ENCODE results near the gene CGB7.

Gene CGB7

DNA sequence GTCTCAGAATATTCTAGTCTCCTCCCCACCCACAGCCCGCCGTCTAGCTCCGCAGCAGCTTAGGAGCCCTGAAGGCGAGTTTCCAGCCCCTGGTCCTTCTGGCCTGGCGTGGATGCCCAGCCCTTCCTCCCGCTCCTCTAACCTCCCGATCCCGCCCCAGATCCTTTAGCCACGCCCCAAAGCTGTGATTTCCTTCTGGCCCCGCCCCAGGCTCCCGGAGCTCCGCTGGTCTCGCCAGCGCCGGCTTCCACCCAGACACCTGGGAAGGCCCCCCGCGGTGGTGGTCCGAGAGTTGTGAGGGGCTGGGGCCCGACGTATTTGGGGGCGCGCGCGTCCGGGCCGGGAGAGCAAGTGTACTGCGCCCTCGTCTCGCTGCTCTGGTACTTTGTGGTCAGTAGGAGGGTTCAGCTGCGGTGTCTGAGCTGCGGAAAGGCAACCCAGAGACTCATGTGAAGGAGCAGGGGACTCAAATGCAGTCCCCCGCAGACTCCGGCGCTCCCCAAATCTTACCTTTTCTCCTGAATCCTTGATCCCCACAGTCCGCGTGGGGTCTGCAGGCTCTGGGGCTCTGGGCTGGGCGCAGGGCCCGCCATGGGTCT, at the start of gene CGB7:
Gene CGB7, minus strand, starts transcription at position 114 of the 599 bp plus-strand sequence. CDS start 2,374 bp downstream, outside the sequence.
- no peak for DNase-seq (ENCODE audit: low spot score)

DNA sequence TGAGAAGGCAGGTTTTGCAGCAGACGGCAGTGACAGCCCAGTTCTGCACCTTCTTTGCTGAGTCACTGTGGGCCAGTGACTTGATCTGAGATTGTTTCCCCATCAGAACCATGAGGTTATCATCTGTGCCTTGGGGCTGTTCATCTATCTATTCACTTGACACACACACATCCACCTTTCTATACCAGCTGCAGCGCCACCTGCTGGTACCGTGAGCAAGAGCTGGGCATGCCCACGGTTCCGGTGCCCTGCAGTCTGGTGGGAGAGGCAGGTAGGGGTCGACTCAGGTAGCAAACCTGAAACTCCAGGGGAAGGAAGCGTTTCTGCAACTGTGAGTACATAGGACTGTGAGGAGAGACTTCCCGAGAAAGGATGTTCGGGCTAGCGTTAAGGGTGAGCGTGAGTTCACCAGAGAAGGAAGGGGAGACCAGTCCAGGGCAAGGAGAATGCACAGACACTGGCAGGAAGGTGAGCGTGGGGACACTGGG, 49.1 kb upstream of the CGB7 start:
- DNase-seq (ENCODE audit: low spot score) = peak; percentile 36

DNA sequence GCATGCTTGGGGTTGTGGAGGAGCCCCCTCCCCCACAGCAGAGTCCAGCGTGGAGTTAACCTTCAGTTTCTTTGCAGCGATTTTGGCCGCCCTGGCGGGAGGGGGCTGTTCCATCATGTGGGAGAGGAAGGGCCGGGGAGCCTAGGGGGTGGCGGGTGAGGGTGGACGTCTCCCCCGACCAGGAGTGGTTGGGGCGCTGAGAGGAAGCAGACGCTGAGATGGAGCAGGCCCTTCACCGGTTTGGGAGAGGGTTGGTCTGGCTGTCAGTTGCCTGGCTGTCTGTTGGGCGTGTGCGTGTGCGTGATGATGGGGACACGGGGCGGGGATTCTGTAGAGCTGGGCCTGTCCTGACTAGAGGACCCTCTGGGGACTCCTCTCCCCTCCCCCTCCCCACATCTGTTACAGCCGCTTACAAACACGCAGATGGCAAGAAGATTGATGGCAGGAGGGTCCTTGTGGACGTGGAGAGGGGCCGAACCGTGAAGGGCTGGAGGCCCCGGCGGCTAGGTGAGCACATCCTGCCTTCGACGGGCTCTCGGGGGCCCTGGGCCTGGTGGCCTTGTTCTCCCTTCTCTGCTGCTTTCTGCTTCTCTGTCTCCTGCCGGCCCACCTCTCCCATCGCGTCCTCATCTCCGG, 46.8 kb upstream of the CGB7 start:
- no peak for DNase-seq (ENCODE audit: low spot score)

DNA sequence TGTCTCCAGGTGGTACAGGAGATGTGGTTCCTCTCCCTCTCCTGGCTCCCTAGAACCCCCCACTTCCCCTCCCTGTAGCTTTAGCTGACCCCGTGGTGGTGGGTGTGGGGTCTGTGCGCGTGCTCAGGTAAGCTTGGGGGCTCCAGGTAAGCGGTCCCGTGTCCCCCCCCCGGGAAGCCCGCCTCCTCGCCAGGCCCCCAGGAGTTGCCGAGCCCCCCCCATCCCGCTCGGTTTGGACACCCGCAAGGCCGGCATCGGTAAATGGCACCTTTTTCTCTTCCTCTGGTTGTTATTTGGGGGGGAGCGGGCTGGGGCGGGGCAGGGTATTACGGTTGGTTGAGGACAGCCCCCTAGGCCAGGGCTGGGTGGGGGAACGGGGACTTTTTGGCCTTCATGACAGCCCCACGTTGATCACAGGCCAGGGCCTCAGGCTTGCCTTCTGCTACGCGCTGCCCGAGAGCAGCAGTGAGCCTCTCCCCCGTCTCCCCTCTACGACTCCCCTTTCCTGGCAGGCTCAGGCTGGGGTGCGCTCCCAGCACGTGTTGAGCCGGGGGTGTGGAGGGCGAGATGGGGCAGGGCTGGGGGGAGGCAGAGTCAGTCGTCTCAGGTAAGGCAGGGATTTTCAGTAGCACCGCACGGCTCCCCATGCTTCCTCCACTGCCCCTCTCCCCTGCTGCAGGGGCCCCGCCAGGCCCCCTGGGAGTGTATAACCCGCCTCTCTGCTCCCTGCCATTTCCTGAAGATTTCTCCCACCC, 46.0 kb upstream of the CGB7 start:
- DNase-seq (ENCODE audit: low spot score) = no peak

DNA sequence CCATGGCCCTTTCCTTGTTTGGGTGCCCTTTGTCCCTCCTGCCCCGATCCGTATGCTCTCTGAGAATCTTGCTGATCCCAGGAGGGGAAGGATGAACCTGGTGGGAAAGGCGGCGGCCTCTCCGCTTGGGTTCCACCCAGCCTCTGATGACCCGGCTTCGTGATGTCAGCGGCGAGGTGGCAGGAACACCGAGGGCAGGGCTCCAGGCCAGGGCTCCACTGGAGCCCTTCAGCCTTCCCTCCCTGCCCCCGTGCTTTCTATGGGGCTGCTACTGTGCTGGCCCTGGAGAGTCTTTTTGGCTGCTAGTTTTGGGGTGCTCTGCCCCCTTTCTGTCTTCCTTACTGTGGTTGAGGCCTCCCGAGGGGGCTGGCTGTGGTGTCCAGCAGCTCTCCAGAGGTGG, 44.8 kb upstream of the CGB7 start:
- no peak for DNase-seq (ENCODE audit: low spot score)

DNA sequence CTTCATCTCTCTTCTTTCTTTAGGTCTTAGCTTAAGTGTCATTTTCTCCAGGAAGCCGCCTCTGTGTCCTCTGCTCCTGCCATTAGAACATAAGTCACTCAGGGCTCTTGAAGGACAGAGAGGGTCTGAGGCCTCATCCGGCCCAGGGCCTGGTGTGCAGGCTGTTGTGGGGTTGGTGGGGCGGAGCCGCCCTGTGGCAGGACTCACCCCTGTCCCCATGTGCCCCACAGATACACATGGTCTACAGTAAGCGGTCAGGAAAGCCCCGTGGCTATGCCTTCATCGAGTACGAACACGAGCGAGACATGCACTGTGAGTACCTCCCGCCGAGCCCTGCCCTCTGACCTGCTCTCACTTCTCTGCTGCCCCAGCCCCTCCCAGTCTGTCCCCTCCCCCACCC, 43.6 kb upstream of the CGB7 start:
- DNase-seq (ENCODE audit: low spot score) = no peak

DNA sequence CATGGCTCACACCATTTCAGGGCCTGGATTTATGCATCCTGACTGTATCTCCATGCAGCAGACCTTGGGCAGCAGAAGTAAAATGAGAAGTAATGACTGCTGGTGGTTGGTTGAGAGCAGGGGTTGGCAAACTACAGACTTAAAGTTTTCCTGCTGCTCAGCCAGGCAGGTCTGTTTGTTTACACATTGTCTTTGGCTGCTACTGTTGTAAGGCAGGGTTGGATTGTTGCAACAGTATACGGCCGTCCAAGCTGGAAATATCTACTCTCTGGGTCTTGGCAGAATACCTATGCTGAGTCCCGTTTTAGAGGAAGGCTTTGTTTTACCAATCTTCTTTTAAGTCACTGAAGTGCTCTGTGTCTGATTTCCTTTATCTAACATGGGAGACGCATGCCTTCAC, 41.2 kb upstream of the CGB7 start:
- no peak for DNase-seq (ENCODE audit: low spot score)

DNA sequence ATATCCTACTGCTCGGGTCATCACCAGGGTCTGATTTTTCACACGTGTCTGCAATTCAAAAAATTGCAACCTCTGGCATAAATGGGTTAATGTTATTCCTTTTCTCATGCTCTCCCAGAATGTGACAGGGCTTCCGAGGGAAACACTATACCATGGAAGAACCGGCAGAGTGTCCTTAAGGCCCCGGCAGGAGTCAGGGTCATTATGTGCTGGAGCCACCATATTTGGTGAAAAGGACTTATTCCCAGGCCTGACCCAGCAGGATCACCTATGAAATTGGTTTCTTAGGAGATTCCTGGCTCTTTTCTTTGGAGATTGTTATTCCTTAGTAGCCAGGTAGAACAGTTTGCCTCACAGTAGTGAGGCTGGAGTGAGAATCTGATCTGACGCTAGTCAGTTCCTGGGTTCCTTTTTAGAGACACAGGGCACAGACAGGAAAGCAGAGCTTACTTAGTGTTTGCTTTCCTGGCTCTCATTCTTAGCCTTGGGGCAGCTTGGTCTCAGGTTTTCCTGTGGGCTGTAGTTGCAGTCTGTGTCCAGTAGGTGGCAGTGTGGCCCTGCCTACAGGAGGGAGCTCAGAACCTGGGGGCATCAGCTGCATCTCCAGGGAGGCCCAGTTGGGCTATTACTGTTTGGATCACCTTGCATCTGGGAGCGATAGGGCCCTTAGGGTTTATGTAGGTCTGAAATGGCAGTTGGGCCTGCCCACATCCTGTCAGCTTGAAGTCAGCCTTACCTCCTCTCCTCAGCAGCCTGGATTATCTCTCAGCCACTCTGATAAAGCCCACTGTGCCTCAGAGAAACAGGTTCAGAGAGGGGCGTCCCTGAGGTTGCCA, 40.1 kb upstream of the CGB7 start:
- DNase-seq (ENCODE audit: low spot score) = peak; percentile 63

DNA sequence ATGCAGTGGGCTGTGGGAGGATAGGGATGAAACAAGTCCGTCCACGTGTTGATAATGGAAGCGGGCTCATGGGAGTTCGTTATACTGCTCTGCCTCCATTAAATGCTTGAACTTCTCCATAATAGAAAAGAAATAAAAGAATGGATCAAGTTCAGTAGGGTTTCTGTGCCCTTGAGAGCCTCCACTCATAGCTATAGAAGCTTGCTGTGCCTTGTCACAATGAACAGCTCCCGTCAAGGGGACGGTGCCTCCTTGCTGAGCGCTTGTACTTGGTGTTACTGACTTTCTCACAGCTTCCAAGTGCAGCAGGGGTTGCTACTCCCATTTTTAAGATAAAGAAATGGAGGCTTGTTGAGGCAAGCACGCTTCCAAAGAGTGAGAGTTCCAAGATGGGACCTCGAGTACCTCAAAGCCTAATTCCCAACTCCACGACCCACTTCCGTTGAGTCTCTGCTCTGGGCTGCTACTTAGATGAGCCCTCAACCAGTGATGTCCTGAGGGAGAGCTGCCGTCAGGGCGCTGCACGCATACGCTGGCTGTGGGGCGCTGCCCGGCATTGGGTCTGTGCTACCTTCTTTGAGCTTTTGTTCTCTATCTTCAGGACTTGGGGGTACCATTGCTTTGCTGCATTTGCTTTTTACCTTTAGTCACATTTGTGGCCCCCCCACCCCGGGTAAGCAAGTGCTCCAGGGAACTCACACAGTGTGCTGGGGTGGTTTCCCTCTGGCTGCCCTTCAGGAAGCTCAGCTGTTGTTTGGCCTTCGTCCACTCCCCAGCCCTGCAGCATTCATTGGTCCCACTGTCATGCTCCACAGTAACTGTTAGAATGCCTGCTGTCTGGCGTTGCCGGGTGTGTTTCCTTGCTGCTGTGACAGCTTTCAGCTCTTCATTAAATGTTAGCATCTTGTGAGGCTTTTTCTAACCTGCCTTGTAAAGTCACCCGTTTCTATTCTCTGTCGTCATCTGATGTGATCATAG, 37.2 kb upstream of the CGB7 start:
- DNase-seq (ENCODE audit: low spot score) = no peak

DNA sequence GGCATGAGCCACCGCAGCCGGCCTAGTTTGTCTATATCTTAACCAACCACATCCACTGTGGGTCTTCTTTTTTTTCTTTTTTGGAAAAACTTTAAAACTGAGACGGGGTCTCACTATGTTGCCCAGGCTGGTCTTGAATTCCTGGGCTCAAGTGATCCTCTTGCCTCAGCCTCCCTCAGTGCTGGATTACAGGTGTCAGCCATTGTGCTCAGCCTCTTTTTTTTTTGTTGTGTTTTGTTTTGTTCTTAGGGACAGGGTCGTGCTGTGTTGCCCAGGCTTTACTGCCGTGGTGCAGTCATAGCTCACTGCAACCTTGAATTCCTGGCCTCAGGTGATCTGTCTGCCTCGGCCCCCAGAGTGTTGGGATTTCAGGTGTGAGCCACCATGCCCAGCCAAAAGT, 35.1 kb upstream of the CGB7 start:
- DNase-seq (ENCODE audit: low spot score) = no peak

DNA sequence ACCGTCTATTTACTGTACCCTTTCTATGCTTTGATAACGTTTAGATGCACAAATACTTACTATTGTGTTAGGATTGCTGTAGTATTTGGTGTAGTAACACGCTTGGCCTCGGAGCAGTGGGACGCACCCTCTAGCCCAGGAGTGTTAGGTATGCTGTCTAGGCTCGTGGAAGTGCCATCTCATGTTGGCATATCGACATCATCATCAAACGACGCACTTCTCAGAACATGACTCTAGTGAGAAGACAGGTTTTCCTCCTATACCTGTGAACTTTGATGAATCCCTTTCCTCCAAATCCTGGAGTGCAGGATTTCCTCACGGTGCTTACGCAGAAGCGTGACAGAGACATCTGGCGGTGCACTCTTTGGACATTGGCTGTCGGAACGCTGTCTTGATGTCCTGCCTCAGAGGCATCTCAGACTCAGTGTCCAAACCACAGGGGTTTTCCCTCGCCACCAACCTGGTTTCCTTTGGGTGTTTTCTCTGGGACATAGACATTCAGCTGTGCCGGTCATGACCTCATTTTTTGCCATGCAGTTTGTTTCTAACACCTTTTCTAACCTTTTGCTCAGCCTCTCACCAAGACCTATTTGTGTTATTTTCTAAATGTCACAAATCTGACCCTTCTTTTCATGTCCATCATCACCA, 34.0 kb upstream of the CGB7 start:
- no peak for DNase-seq (ENCODE audit: low spot score)

DNA sequence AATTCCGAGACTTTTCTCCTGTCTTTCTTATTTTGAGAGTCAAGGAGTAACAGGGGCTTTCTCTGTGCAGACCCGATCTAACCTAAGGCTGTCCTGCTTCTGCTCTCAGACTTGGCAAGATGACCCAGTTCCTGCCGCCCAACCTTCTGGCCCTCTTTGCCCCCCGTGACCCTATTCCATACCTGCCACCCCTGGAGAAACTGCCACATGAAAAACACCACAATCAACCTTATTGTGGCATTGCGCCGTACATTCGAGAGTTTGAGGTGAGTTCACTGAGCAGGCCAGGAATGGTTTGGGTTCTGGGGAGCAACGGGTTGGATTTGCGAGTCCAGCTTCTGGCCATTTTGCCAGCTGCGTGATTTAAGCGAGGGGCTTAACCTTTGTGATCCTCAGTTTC, 28.7 kb upstream of the CGB7 start:
- no peak for DNase-seq (ENCODE audit: low spot score)

DNA sequence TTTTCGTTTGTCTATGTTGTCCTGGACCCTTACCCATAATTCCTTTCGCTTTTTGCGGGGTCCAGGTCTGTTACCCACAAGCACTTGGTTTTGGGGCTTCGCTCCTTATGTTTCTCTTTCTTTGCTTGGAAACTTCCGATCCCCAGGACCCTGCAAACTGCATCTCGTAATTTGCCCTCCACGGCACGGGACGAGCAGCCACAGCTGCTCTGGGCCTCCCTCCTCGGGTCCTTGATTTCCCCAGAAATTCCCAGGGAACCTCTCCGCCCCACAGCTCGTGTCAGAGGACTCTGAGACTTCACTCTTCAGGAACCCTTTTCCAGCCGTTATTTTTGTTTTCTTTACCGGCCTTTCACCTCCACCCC, 28.3 kb upstream of the CGB7 start:
- no peak for DNase-seq (ENCODE audit: low spot score)

DNA sequence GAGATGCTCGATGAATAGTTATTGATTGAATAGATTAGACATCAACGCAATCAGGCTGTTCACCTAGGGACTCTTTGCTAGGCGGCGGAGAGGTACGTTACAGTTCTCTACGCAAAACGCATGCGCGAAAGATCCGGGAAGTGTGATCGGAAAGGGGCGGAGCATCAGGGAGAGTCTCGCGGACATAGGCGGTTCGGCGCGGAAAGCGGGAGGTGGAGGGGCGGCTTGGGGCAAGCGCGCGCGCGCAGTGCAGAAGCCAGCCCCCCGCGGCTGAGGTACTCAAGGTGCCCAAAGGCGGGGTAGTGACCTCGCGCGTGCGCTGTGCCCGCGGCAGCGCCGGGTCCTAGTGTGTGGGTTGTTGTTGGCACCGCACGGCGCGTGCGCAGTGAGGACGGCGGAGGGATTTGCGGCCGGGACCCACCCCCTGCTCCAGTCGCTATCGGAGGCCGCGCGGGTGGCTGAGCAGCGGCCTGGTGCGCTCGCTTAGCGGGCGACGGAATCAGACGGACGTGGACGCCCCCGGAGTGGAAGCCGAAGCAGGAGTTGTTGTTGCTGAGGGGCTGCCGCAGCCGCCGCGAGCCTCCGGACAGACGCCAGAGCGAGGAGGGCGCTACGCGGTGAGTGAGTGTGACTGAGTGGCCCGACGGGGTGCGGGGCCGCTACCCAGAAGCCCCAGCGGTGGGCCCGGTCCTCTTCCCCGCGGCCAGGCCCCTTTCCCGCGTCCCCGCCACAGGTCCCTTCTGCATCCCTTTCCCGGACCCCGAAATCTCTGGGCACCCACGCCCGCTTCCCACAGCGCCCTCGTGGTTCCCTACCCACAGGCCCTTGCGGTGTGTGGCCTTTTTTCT, 27.7 kb upstream of the CGB7 start, which contains the start of gene SNRNP70:
Gene SNRNP70, plus strand, starts transcription at position 432 of the 848 bp plus-strand sequence. CDS start 964 bp downstream, outside the sequence.
- DNase-seq (ENCODE audit: low spot score) = peak; percentile 98

DNA sequence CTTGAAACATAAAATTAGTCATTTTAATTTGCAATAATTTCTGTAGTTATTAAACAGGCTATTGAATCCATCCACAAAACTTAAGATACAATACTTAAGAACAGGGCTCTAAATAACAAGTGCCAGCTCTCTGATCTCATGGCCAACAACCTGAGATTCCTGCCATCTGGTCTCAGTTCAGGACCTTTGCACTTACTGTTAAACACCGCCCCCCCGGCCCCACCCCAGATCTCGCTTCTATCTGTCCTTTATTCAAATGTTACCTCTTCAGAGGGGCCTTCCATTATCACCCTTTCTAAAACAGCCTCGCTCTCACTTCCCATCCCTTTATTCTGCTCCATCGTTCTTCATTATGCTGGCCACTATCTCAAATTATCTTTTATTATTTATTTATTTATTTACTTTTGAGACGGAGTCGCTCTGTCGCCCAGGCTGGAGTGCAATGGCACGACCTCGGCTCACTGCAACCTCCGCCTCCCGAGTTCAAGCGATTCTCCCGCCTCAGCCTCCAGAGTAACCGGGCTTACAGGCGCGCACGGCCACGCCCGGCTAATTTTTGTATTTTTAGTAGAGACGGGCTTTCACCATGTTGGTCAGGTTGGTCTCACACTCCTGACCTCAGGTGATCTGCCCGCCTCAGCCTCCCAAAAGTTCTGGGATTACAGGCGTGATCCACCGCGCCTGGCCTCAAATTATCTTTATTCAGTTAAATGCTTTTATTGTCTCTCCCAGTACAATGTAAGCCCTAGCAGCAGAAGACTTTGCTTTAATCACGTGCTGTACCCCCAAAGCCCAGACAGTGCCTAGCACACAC, 26.9 kb upstream of the CGB7 start:
- DNase-seq (ENCODE audit: low spot score) = no peak

DNA sequence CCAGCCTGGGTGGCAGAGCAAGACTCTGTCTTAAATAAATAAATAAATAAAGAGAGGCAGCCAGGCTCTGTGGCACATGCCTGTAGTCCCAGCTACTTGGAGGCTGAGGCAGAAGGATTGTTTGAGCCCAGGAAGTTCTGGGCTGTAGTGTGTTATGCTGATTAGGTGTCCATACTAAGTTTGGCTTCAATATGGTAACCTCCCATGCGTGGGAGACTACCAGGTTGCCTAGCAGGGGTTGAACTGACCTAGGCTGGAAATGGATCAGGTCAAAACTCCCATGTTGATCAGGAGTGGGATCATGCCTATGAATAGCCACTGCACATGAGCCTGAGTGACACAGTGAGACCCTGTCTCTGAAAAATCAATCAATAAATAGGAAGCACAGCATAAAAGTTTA, 23.7 kb upstream of the CGB7 start:
- no peak for DNase-seq (ENCODE audit: low spot score)

DNA sequence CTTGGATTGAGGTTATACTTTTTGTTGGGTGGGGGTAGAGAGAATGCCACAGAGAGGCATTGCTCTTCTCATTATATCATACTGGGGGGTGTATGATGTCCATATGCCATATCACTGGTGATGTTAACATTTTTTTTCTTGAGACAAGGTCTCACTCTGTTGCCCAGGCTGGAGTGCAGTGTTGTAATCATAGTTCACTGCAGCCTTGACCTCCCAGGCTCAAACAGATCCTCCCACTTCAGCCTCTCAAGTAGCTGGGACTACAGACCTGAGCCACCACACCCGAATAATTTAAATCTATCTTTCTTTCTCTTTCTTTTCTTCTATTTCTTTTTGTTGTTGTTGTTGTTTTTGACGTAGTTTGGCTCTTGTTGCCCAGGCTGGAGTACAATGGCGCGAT, 22.8 kb upstream of the CGB7 start:
- no peak for DNase-seq (ENCODE audit: low spot score)

DNA sequence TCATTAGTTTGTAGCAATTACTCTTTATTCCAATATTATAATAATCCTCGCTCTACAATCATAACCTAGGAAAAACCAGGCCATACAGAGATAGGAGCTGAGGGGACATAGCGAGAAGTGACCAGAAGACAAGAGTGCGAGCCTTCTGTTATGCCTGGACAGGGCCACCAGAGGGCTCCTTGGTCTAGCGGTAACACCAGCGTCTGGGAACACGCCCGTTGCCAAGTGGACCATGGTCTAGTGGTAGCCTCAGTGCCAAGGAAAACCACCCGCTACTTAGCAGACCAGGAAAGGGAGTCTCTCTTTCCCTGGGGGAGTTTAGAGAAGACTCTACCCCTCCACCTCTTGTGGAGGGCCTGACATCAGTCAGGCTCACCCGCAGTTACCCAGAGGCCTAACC, 17.3 kb upstream of the CGB7 start:
- DNase-seq (ENCODE audit: low spot score) = peak; percentile 25
